PC-3 (cell line): Measurements from ENCODE around the gene COX17.

Source experiments
- CTCF ChIP-seq: fragments of 300-600 bp; sonication (generic); conservative IDR thresholded peaks from 2 replicates; pipeline ENCODE4 v1.5.1; 2017; ENCODE audit warnings: antibody characterized with exemption, low read depth, mild to moderate bottlenecking, low read length
- EZH2 ChIP-seq: fragments of 300-600 bp; sonication (generic); IDR thresholded peaks from one replicate; pipeline ENCODE4 v1.6.1; 2017; ENCODE audit warnings: antibody characterized with exemption, mild to moderate bottlenecking, low read length; ENCODE audit not compliant: unreplicated experiment

GRCh38 chr3:119630880-119631329 is 46.3 kb downstream of the COX17 start:
- TF ChIP-seq CTCF (no peak), EZH2 (no peak)
